ENCODE data around the gene RDH11. TPM values are rescaled to one million over a fixed set of nuclear protein-coding genes. Genes with fewer than 3 reads are reported as not detected.
A peak's percentile ranks its signal among the peaks of the same experiment; 100 is the strongest.
"Not testable (repeated sequence)": the region's sequence is repeated elsewhere in the genome, so short reads cannot be mapped to it uniquely, and the experiment has no call there.

RDH11 gene
- total RNA-seq, 2 donors from 2014 or later, result 20.8 to 24.0 TPM

- no peak for DNase-seq (ENCODE audit: low spot score)
- no peaks in the 10 kb centered on the region for H3K36me3 ChIP-seq
- H3K27ac ChIP-seq, result no peak overlapping the region
- H3K27me3 ChIP-seq, result no peaks in the 10 kb centered on the region
- H3K4me3 ChIP-seq, result no peak overlapping the region
- H3K4me1 ChIP-seq, result peaks cover 0 to 1% of the 10 kb centered on the region in 2 donors
- no peaks in the 10 kb centered on the region for H3K9me3 ChIP-seq
- TF ChIP-seq, protein P1, sequence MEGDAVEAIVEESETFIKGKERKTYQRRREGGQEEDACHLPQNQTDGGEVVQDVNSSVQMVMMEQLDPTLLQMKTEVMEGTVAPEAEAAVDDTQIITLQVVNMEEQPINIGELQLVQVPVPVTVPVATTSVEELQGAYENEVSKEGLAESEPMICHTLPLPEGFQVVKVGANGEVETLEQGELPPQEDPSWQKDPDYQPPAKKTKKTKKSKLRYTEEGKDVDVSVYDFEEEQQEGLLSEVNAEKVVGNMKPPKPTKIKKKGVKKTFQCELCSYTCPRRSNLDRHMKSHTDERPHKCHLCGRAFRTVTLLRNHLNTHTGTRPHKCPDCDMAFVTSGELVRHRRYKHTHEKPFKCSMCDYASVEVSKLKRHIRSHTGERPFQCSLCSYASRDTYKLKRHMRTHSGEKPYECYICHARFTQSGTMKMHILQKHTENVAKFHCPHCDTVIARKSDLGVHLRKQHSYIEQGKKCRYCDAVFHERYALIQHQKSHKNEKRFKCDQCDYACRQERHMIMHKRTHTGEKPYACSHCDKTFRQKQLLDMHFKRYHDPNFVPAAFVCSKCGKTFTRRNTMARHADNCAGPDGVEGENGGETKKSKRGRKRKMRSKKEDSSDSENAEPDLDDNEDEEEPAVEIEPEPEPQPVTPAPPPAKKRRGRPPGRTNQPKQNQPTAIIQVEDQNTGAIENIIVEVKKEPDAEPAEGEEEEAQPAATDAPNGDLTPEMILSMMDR (IDR thresholded peaks at IDR 0.05), result no peak
These were observed 21.5 kb upstream of the RDH11 start for GRCh38 chr14:67717048-67717447.

- Histone ChIP-seq H3K27me3 (no peaks in the 10 kb centered on the region), H3K9me3 (peaks cover 0 to 9% of the 10 kb centered on the region in 2 donors), H3K27ac (no peak overlapping the region), H3K4me3 (no peak overlapping the region), H3K4me1 (no peaks in the 10 kb centered on the region), H3K36me3 (no peaks in the 10 kb centered on the region)
- DNase-seq (ENCODE audit: low spot score), result no peak
- TF ChIP-seq, protein P1 (IDR thresholded peaks at IDR 0.05), result no peak
These were observed 14.6 kb upstream of the RDH11 start for GRCh38 chr14:67710209-67710608.

GRCh38 chr14:67709796-67710195, 14.2 kb upstream of the RDH11 start:
- H3K9me3 ChIP-seq; H3K27me3 ChIP-seq; H3K4me1 ChIP-seq; H3K4me3 ChIP-seq; DNase-seq (ENCODE audit: low spot score); H3K27ac ChIP-seq; H3K36me3 ChIP-seq: not testable (repeated sequence)

DNA sequence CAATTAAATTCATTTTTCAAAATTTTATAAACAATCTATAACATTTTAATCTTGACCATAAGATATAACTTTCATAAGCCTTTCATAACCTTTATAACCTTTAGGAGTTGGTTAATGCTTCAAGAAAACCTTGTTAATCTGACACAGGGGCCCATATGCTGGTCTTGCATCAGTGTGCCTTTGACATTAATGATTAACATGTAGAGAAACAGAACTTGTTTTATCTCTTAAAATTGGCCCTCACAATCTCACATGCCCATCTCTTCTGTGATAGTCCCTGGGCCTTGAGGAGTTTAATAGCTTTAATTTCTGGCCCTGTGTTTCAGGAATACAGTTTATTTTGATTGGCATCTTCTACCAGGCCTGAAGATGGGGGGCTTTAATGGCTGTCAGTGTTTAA, 13.8 kb upstream of the RDH11 start:
- not testable (repeated sequence) for DNase-seq (ENCODE audit: low spot score); H3K9me3 ChIP-seq

GRCh38 chr14:67705211-67705610, 9.6 kb upstream of the RDH11 start:
- TF ChIP-seq, protein P1 (IDR thresholded peaks at IDR 0.05), result no peak
- Histone ChIP-seq H3K36me3 (no peaks in the 10 kb centered on the region), H3K27me3 (no peaks in the 10 kb centered on the region), H3K9me3 (peaks cover 0 to 4% of the 10 kb centered on the region in 2 donors), H3K4me3 (no peak overlapping the region), H3K4me1 (no peaks in the 10 kb centered on the region), H3K27ac (no peak overlapping the region)
- DNase-seq (ENCODE audit: low spot score), result no peak

More for the DNA sequence above, 13.8 kb upstream of the RDH11 start:
- not testable (repeated sequence) for H3K27ac ChIP-seq, H3K4me3 ChIP-seq, H3K36me3 ChIP-seq, H3K4me1 ChIP-seq, H3K27me3 ChIP-seq

DNA sequence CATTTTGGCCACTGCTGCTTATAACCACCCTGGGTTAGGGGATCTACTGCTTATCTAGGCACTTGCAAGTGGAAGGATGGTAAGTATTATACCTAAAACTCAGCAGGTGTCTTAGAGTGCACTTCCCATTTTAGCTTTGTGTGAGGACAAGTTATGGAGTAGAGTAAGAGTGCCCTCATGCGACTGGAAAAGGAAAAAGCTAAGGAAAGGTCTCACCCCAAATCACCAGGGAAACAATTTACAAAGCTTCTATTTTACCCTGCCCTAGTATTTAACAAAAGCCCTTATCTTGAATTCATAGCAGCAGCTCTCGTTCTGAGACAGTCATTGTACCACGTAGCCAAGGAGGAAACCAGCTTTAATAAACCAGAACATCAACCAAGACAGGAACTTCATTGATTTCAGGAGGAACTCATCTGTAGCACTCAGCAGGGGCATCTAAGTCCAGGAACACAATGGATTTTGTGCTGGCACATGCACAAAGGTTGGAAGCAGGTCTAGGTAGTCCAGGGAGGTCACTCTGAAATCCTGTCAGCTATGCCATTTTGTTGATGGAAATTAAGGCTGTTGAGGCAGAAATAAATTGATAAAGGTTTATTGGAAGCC, 9.0 kb upstream of the RDH11 start:
- DNase-seq (ENCODE audit: low spot score), result no peak
- Histone ChIP-seq H3K4me1 (no peaks in the 10 kb centered on the region), H3K27me3 (no peaks in the 10 kb centered on the region), H3K9me3 (no peaks in the 10 kb centered on the region), H3K27ac (no peak overlapping the region), H3K36me3 (no peaks in the 10 kb centered on the region), H3K4me3 (no peak overlapping the region)
- TF ChIP-seq, protein P1 (IDR thresholded peaks at IDR 0.05), result peak in 1 of 2 donors; percentile 80

DNA sequence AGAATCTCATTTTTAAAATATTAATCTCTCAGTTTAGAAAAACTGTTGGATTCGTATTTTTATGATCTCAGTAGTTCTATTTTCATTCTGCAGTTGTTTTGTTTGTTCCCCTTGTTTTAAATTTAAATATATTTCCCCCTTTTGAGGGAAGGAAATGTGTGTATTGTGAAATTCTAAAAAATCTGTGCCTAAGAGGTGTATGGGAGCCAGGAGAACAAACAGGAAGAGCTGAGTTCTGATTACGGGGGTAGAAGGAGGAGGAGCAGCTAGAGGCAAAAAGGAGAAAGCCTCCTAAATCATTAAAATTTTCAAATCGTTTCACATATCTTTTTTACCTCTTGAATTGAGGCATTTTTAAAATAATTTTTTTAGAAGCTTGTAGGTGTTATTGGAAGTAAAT, 8.4 kb upstream of the RDH11 start:
- Histone ChIP-seq H3K9me3 (no peaks in the 10 kb centered on the region), H3K4me1 (no peaks in the 10 kb centered on the region), H3K27ac (no peak overlapping the region), H3K36me3 (no peaks in the 10 kb centered on the region), H3K27me3 (no peaks in the 10 kb centered on the region), H3K4me3 (no peak overlapping the region)
- no peak for DNase-seq (ENCODE audit: low spot score)
- TF ChIP-seq, protein P1 (IDR thresholded peaks at IDR 0.05), result no peak

DNA sequence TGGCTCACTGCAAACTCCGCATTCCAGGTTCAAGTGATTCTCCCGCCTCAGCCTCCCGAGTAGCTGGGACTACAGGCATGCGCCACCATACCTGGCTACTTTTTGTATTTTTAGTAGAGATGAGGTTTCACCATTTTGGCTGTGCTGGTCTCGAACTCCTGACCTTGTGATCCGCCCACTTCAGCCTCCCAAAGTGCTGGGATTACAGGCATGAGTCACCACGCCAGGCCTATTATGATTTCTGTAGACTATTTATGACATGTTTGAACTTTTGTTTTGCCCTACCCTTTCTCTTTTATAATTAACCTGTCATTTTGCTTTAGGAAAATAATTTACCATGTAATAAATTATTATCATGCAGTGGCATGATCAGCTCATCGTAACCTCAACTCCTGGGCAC, 5.9 kb upstream of the RDH11 start, which contains the start of gene RDH12:
TSS of gene RDH12 (plus strand) at position 395 of the 400 bp plus-strand sequence. CDS start 20,757 bp downstream, outside the sequence.
- H3K36me3 ChIP-seq; H3K4me3 ChIP-seq; H3K27ac ChIP-seq; H3K9me3 ChIP-seq; H3K4me1 ChIP-seq; H3K27me3 ChIP-seq; DNase-seq (ENCODE audit: low spot score): not testable (repeated sequence)
